ENCODE data around the gene DFFB.
"Not testable (repeated sequence)": the region's sequence is repeated elsewhere in the genome, so short reads cannot be mapped to it uniquely, and the experiment has no call there.

Gene DFFB

DNA sequence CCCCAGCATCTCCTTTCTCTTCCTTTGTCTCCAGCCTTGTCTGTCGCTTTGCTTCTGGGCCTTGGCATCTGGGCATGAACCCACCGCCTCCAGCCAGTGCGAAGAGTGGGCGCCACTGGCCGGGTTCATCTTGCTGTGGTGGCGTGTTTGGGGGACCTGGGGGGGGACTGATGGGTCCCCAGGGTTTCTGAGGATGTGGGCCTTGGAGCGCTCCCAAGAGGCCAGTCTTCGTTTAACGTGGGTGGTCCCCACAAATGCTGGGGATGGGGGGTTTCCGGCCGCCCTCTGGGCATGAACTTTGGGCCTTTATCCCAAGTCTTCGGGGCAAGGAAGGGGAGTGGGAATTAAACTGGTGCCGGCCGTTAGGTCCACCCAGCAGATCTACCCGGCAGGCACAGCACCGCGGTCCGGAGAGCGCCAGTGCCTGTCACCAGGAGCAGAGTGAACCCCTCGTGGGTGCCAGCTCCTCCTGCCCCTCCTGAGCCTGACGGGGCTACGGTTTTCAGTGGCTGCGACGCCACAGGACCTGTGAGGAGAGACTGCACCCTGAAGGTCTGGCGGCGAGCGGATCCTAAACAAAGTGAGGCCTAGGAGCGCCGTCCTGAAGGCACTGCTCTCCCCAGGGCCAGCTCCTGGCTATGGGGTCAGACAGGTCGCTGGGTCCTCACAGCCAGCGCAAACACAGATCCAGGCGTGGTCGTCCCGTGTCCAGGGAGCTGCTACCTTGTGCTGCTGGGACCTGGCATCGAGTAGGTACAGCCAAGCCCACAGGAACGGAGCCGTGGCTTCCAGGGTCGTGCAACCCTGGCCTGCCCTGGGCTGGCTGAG is 54.9 kb downstream of the DFFB start:
- no peak for DNase-seq

DNA sequence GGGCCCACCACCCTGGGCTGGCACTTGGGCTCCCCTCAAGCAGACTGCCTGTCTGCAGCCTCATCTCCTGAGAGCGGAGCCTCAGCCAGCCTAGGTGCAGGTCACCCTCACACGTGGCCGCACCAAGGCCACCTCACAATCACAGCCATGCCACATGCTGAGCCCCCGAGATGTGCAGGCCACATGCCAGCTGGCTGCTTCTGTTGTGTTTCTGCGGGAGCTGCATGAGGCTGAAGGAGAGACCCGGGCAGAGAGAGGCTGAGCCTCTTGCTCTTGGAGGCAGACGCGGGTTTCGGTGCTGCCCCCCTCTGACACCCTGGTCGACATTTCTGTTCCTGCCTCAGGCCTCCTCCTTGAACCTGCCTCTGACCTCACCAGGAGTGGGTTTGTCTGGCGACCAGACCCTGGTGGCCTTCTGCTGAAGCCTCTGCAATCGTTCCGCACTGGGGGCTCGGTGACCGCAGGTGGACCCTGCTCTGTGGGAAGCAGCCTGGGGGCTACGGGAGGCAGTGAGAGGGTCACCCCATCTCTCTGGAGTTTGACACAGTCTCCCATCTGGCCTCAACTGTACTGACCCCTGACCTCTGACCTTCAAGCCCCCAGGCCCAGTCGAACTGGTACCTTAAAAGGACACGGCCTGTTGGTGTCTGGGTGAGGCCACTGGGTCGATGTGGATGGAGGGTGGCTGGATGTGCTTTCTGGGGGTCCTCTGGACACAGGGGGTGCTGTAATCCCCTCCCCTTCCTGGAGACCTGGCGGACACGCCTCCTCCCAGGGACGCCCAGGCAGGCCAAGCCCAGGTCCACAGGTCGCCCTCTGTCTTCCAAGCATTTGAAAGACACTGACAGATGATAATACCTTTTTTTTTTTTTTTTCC is 55.8 kb downstream of the DFFB start:
- DNase-seq: no peak

DNA sequence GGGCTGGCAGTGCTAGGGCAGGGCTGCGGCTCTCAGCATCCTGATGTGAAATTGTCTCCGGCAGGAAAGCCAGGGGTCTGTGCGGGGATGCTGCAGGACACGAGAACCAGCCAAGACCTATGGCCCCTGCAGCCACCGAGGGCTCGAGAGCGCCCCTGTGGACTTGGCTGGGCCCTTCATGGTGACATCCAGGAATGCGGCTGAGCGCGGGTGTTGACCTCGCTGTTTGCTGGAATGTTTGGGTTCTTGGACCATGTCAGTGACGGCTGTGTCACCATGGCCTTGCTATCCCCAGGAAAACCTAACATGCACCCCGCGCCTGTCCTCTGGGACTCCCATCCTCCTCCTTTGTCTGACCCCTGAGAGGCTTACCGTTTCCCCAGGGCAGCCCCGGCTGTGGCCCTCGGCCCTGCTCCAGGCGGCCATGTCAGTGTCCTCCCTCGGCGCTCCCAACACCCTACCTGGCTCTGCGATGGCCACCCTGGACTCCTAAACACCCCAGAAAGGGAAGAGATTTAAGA is 57.1 kb downstream of the DFFB start:
- DNase-seq: no peak

DNA sequence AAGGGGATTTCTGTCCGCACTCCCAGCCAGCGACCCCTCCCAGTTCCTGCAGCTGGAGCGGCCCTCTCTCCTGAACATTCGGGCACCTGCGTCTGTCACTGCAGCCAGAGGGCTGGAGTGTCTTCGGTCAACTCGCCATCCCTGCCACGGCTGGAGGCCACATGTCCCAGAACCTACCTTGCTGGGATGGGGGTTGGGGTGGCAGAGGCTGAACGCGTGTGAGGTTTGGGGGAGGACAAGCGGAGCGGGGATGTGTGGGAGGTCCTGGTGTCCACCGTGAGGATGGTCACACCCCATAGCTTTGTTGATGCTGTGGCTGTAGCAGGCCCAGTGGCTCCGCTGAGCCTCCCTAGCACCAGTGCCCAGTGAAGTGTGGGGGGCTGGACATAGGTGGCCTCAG is 57.6 kb downstream of the DFFB start:
- DNase-seq: no peak

DNA sequence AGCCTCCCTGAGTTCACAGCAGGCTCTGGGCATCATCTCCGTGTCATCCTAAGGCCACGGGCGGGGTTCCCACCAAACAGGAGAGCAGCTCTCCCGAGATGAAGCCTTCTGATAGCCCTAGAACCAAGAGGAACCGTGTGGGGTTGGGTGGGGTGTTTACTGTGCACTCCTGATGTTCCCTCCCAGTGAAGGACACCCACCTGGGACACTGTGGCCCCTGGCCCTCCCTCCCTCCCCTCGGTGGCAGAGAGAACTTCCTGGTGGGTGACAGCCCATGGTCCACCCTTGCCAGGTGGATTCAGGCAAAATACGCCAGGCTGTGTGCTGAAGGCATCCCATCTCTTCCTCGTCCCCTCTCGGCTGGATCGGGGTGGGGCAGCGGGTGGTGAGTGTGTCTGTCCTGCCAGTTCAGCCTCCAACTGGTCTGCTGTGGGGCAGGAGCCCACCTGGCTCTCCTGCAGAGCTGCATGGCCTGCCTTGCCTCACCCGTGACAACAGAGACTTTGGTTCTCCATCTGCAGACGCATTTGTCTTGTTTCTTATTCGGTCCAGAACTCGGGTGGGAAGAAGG is 58.4 kb downstream of the DFFB start:
- no peak for DNase-seq

DNA sequence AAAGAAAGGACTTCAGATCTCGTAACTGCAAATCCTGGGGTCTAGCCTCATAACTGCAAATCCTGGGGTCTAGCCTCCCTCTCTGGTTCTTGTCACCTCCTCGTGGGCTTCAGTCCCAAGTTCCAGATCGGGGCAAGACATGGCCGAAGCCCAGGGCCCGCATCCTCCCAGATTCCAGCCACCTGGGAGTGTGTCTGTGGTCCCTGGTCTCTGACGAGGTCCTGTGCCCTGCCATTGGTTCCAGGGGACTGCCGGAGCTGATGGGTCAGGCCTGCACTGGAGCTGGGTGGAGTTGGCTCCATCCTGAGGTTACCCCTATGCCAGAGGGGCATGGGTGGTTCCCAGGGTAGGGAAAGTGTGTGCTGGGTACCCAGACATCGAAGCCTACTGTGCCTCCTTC is 60.5 kb downstream of the DFFB start:
- DNase-seq: no peak

DNA sequence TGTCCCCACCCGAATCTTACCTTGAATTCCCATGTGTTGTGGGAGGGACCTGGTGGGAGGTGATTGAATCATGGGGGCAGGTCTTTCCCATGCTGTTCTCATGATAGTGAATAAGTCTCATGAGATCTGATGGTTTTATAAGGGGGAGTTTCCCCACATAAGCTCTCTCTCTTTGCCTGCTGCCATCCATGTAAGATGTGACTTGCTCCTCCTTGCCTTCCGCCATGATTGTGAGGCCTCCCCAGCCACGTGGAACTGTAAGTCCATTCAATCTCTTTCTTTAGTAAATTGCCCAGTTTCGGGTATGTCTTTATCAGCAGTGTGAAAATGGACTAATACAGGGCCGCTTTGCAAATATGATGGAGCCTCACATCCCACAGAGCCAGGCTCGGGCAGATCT is 61.1 kb downstream of the DFFB start:
- DNase-seq: not testable (repeated sequence)

DNA sequence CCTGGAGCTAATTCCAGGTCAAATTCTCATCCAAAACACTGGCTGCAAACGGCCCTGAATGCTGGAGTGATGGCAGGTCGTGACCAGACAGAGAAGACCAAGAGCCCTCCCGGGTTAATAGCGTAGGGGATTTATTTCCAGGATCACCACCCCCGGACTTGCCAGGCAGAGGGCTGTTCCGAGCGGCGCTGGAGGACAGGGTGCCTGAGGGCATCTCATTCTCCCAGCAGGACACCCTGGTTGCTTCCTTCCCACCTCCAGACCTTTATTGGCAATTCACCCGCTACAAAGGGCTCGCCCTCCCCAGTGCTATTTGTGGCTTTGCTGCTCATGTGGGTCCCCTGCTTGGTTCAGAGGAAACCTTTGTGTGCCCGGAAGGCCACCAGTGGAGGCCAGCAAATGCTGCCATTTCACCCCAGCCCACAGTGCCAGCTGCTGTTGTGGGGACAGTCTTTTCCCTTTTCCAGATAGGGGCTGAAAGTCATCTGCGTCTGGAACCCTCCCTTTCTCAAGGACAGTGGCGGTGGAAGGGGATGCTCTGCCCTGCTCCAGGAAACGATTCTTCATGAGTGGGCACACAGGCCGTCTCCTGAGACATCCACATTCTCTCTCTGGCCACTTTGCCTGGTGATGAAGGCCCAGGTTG is 61.8 kb downstream of the DFFB start:
- no peak for DNase-seq

DNA sequence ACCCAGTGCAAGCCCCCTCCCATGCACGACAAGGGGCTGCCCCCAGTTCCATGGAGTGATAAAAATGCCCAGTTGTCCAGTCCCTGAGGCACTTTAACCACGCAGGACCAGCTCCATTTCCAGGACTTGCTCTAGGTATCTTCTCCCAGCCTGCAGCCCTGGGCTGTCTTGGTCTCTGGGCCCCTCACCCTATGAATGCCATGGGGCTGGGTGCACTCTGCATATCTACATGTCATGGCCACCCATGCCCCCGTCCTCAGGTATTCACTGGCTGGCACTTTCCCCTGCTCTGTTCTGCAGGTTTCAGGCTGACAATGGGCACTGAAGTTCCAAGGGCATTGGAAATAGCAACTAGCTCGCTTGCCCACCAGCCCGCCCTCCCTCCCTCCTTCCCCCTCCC is 62.4 kb downstream of the DFFB start:
- no peak for DNase-seq

DNA sequence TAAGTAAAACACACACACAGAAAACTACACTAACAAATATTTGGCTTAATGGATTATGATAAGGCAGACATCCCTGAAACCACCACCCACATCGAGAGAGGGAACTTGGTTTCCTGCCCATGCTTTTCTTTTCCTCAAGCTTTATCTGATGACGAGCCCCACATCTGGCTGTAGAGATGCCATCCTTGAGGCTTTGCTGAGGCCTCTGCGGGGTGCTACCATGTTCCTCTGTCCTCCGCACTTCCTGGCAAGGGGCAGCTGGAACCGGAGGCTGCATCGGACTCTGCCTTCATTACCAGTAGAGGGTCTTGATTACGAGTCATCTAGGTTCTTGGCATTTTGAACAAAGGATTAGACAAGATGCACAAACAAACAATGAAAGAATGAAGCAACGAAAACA is 64.5 kb downstream of the DFFB start:
- no peak for DNase-seq

DNA sequence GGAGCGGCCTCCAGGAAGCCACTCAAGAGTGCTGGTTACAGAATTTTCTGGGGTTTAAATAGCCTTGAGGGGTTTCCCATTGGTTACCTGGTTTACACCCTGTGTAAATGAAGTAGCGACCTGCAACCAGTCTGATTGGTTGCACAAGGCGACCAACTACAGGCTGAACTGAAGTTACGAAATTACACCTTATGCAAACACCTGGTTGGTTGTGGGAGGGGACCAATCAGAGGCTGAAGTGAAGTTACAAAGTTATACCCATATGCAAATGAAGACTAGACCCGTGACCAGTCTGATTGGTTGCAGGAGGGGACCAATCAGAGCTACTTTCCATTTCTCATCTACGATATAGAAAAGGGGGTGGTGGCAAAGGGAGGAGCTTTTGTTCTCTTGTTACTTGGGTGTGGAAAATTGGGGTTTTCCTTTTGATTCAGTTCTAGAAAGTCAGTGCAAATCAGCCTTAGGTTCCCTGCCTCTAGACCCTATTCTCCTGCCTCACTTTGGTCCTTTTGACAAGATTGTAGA is 65.0 kb downstream of the DFFB start:
- no peak for DNase-seq

DNA sequence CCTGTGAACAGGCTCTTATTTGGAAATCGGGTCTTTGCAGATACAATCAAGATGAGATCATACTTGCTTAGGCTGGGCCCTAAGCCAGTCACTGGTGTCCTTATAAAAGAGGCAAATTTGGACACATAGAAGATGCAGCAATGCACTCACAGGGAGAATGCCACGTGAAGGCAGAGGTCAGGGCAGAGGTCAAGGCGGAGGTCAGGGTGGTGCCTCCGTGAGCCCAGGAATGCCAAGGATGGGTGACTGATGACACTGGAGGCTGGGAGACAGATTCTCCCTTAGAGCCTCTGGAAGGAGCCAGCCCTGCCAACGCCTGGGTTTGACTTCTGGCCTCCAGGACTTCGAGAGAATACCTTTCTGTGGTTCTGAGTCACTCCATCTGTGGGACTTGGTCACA is 65.6 kb downstream of the DFFB start:
- no peak for DNase-seq

DNA sequence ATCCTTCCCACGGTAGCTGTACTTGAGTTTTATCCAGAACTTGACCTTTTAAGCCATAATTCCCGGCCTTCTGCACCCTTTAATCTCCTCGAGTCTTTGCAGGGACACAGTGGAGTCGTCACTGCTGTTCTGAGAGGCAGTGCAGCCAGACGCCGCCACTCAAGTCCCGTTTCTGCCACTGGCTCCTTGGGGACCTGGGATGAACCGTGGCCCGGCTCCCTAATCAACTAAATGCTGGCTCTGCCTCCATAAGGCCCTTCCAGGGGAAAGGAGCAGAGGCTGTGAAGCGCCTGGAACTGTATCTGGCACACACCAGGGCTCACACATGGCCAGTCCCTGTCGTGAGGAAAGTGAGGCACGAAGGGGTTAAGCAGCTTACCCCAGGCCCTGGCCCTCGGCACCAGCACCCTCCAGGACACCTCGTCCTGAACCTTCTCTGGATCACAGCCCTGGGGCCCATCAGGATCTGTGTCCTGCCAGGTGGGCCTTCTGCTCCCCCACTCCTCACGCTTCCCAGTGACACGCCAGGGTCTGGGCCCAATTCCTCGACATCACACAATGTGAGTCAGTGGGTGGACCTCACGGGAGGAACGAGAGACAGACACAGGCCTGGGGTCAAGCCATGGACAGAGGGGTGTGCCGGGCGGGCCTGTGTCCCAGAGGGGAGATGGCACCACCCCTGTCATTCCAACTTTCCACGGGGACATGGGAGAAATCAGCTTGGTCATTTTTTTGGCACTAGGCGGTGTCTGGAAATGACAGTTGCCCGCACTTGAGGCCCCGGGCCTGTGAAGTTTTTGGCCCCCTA is 66.3 kb downstream of the DFFB start:
- no peak for DNase-seq

DNA sequence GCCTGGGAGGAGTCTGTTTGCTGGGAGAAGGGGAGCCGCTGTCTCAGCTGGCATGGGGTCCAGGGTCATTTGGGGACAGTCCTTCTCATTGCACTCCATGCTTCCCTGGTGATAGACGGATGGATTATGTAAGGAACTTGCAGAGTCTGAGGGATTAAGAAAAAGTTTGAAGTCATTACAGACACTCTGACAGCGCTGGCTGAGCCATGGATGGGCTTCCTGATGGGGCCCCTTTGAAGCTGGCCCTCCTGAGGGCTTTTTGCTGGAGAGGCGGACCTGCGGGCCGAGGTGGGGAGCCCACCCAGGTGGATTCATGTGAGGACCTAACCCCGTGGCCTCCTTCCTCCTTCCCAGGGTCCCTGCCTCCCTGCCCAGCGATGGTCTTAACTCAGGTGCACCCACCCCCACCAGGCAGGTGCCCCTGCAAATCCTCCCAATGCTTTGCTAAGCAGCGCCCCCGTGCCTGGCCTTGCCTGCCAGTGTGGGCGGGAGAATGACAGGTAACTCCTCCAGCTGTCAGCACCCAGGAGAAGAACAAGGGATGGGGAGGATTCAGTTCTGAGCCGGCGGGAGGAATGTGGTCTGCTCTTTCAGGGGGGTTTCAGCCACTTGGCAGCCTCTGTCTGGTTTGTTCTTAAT is 67.0 kb downstream of the DFFB start:
- DNase-seq: no peak

DNA sequence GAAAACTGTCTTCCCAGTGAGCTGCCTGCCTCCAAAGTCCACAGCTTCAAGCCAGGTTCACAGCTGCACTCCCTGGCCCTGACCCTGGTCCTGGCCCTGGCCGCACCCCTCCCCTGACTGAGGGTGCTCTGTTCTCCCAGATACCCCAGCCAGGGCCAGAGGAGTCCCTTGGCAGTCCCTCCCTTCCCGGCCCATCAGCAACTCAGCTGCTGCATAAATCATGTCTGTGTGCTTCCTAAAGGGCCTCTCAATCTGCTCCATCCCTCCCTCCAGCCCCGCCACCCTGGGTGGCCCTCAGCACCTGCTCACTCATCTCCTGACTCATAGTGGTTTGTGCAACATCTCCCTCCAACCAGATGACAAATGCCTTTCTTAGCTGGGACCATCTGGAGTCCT is 67.5 kb downstream of the DFFB start:
- no peak for DNase-seq

DNA sequence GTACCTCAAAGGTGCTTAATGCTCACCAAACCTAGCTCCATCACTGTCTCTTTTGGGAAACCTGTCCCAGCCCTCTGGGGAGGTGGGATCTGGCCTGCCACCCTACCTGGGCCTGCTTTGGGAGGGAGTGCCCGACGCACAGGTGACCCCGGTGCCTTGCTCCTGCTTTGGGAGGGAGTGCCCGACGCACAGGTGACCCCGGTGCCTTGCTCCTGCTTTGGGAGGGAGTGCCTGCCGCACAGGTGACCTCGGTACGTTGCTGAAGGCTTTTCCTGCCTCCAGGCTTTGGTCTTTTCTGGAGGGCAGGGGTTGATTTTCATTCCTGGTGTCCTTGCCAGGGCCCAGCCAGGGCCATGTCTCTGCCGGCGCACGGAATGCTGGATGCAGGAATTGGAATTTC is 68.0 kb downstream of the DFFB start:
- DNase-seq: no peak

DNA sequence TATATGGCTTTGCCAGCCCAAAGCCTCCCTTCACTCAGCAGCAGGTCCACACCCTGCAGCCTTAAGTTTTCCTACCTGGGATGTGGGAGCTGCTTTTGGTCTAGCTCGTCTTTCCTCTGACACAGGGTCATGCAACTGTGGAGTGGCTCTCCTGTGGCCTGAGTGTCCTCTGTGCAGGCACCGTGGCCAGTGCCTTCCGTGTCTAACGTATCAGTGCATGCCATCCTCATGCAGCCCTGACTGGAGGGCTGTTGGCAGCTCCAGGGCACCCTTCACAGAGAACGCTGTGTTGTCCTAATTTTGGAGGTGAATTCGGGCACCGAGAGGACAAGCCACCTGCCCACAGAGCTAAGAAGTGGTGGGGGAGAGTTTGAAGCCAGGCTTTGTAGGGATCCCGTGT is 68.5 kb downstream of the DFFB start:
- no peak for DNase-seq

DNA sequence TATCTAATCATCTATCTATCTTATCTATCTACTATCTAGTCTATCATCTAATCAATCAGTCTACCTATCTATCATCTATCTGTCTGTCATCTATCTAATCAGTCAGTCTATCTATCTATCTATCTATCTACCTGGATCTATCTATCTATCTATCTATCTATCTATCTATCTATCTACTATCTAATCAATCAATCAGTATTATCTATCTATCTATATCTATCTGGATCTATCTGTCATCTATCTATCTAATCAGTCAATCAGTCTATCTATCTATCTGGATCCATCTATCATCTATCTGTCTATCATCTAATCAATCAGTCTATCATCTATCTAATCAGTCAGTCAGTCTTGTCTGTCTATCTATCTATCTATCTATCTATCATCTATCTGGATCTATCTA is 69.7 kb downstream of the DFFB start:
- DNase-seq: no peak

DNA sequence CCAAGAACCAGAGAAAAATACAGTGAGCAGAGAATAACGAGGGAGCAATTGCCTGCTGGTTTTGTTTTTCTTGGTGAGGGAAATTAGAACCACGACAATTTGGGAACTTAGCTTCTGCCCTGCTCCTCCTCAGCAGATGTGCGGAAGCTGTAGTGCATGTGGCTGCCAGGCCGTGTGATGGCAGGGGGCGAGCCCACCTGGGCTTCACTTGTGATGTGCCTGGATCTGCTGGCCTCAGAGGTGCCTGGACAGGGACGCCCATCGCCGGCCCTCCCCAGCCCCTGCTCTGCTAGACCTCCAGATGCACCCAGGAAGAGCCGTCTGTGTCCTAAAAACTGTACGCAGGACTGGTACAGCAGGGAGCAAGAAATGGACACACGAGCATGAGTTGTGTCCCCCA is 71.3 kb downstream of the DFFB start:
- DNase-seq: no peak

DNA sequence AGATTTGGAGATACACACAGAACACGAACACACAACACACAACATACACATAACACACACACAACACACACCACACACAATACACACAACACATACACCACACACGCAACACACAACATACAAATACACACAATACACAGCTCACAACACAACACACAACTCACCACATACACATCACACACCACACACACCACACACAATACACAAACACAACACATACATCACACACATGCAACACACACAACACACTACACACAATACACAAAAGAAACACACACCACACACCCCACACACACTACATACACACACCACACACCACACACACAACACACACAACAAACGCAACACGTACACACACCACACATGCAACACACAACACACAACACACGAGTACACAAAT is 71.8 kb downstream of the DFFB start:
- no peak for DNase-seq

DNA sequence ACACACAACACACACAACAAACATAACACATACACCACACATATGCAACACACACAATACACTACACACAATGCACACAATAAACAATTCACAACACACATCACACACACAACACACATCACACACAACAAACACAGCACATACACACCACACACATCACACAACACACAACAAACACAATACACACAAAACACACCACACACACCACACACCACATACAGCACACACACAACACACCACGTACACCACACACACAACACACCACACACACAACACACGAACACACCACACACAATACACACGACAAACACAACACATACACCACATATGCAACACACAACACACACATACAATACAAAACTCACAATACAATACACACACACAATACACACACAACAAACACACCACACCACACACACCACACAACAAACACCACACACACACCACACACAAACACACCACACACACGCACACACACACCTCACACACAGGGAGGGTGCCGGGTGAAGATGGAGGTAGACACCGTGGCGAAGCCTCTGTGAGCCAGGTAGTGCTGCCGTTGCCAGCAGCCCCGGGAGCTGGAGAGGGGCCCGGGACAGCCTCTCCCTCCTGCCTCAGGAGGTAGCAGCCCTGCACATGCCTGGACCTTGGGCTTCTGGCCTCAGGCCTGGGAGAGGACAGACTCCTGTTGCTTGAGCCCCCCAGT is 73.2 kb downstream of the DFFB start:
- DNase-seq: no peak

Data from SIG-M5 (cell line).